K562 (cell line): ENCODE results near the gene MTHFD2. TPM values are rescaled to one million over a fixed set of nuclear protein-coding genes. Genes with fewer than 3 reads are reported as not detected.

Experiments
- ARID1B ChIP-seq: fragments of 450-650 bp; IDR thresholded peaks from 2 replicates; pipeline ENCODE4 v1.6.1; 2016; ENCODE audit warnings: antibody characterized with exemption, mild to moderate bottlenecking, inconsistent platforms
- E2F4 ChIP-seq: sonication (generic); formaldehyde crosslinking; IDR thresholded peaks from 2 replicates; pipeline ENCODE4 v1.8.0; 2022; ENCODE audit warnings: mild to moderate bottlenecking, low read depth, missing genetic modification reagents
- MTA3 ChIP-seq: fragments of 450-650 bp; formaldehyde crosslinking; IDR thresholded peaks from 2 replicates; pipeline ENCODE4 v1.6.1; 2017; ENCODE audit warnings: mild to moderate bottlenecking, borderline replicate concordance
- NFYB ChIP-seq: IDR thresholded peaks from 2 replicates; pipeline ENCODE4 v1.6.1; 2011; ENCODE audit warnings: mild to moderate bottlenecking, moderate library complexity; ENCODE audit not compliant: insufficient read length; ENCODE audit errors: extremely low read depth
- PBX2 ChIP-seq, 2 experiments: IDR thresholded peaks in 1 of 2; conservative IDR thresholded peaks in 1 of 2; 2 replicates each; pipeline ENCODE4 v1.6.1; 2016; ENCODE audit warnings: low read depth in 2 of 2, mild to moderate bottlenecking in 1 of 2, missing compliant biosample characterization in 1 of 2, missing genetic modification characterization in 1 of 2, moderate library complexity in 1 of 2
- SRSF9 ChIP-seq: fragments of 200-400 bp; formaldehyde crosslinking; IDR thresholded peaks from 2 replicates; pipeline ENCODE4 v1.6.1; 2017; ENCODE audit warnings: low read depth, low read length, borderline replicate concordance
- ZBTB17 ChIP-seq: fragments of 450-650 bp; formaldehyde crosslinking; IDR thresholded peaks from 2 replicates; pipeline ENCODE4 v1.4.0; 2020; ENCODE audit warnings: mild to moderate bottlenecking
- ZBTB9 ChIP-seq: fragments of 450-650 bp; formaldehyde crosslinking; IDR thresholded peaks from 2 replicates; pipeline ENCODE4 v1.4.0; 2020; ENCODE audit warnings: mild to moderate bottlenecking, moderate library complexity
- ZNF224 ChIP-seq: sonication (generic); formaldehyde crosslinking; IDR thresholded peaks from 2 replicates; pipeline ENCODE4 v1.8.0; 2022; ENCODE audit warnings: mild to moderate bottlenecking, missing genetic modification reagents
- polyA plus RNA-seq, 8 experiments: library from polyadenylated mRNA; depleted of rRNA in 4 of 8; stranded (reverse) in 5 of 8; unstranded in 3 of 8; fragments of >200 nt; fragmentation: Nextera tagmentation in 2 of 8; fragmentation: Illumina TruSeq in 1 of 8; extraction: Ambion mirVana in 2 of 8; extraction: Trizol in 1 of 8; gene quantifications; 2 replicates each; pipeline versions ENCODE4 v1.2.1 to v1.2.3, GENCODE V29; 2011 to 2014; ENCODE audit warnings: inconsistent platforms in 1 of 8, missing spikeins in 1 of 8
- total RNA-seq, 7 experiments: library from RNA; depleted of rRNA in 6 of 7; stranded (reverse); fragments of >200 nt in 6 of 7; fragmentation: Illumina TruSeq in 2 of 7; extraction: Trizol in 2 of 7; gene quantifications; 2 replicates each; pipeline versions ENCODE4 v1.2.1 to v1.2.3, GENCODE V29; 2011 to 2021; ENCODE audit warnings: low replicate concordance in 1 of 7
- TF ChIP-seq, protein P1 (sequence below), 2 experiments: IDR thresholded peaks; 2 replicates each; pipeline ENCODE4 v1.6.1; 2011; ENCODE audit warnings: borderline replicate concordance in 1 of 2, control low read depth in 1 of 2, low read depth in 1 of 2, low read length in 1 of 2, mild to moderate bottlenecking in 1 of 2, mixed read lengths in 1 of 2, moderate library complexity in 1 of 2; ENCODE audit not compliant: insufficient read depth in 1 of 2, insufficient read length in 1 of 2, poor library complexity in 1 of 2, severe bottlenecking in 1 of 2; ENCODE audit errors: extremely low read depth in 1 of 2
- TF ChIP-seq, protein P2 (sequence below): fragments of 200-400 bp; formaldehyde crosslinking; IDR thresholded peaks from 2 replicates; pipeline ENCODE4 v1.6.1; 2017; ENCODE audit warnings: mild to moderate bottlenecking, low read depth, low read length, moderate library complexity
- TF ChIP-seq, protein P3 (sequence below), 2 experiments: fragments of 450-650 bp; conservative IDR thresholded peaks; 2 replicates each; pipeline ENCODE4 v1.6.1; 2017; ENCODE audit warnings: mild to moderate bottlenecking in 2 of 2, moderate library complexity in 2 of 2

Gene MTHFD2
- total and polyA plus RNA-seq, 9 of the 15 experiments (the other 6 are each of a cell fraction or from before 2014, with no cell fraction given), result 113 to 520 (median 234) TPM

- TF ChIP-seq, protein P1, sequence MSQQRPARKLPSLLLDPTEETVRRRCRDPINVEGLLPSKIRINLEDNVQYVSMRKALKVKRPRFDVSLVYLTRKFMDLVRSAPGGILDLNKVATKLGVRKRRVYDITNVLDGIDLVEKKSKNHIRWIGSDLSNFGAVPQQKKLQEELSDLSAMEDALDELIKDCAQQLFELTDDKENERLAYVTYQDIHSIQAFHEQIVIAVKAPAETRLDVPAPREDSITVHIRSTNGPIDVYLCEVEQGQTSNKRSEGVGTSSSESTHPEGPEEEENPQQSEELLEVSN (IDR thresholded peaks at IDR 0.05; ENCODE audit: borderline replicate concordance in 1 of 2, extremely low read depth in 1 of 2, insufficient read depth in 1 of 2, insufficient read length in 1 of 2, low read depth in 1 of 2, low read length in 1 of 2, poor library complexity in 1 of 2, severe bottlenecking in 1 of 2), result peak; percentile 99
- TF ChIP-seq ZBTB17 (CRISPR knock-in tag) (no peak; the same call in none of the 2 replicates), E2F4 (CRISPR knock-in tag) (peak; percentile 87; the same call in 1 of the 2 replicates), ARID1B (0 out of 2 replicates have a peak, but pooled peaks have one; percentile 7), ZBTB9 (CRISPR knock-in tag) (peak; percentile 66; the same call in 1 of the 2 replicates), NFYB (peak; percentile 89), SRSF9 (no peak), PBX2 (CRISPR knock-in tag; IDR thresholded peaks at IDR 0.05; ENCODE audit: low read depth) (no peak), PBX2 (tag; conservative IDR thresholded peaks at IDR 0.05; ENCODE audit: low read depth) (peak; percentile 91), MTA3 (peak; percentile 98), ZNF224 (CRISPR knock-in tag) (no peak)
- TF ChIP-seq, protein P2, sequence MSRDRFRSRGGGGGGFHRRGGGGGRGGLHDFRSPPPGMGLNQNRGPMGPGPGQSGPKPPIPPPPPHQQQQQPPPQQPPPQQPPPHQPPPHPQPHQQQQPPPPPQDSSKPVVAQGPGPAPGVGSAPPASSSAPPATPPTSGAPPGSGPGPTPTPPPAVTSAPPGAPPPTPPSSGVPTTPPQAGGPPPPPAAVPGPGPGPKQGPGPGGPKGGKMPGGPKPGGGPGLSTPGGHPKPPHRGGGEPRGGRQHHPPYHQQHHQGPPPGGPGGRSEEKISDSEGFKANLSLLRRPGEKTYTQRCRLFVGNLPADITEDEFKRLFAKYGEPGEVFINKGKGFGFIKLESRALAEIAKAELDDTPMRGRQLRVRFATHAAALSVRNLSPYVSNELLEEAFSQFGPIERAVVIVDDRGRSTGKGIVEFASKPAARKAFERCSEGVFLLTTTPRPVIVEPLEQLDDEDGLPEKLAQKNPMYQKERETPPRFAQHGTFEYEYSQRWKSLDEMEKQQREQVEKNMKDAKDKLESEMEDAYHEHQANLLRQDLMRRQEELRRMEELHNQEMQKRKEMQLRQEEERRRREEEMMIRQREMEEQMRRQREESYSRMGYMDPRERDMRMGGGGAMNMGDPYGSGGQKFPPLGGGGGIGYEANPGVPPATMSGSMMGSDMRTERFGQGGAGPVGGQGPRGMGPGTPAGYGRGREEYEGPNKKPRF, result no peak
- TF ChIP-seq, protein P3, sequence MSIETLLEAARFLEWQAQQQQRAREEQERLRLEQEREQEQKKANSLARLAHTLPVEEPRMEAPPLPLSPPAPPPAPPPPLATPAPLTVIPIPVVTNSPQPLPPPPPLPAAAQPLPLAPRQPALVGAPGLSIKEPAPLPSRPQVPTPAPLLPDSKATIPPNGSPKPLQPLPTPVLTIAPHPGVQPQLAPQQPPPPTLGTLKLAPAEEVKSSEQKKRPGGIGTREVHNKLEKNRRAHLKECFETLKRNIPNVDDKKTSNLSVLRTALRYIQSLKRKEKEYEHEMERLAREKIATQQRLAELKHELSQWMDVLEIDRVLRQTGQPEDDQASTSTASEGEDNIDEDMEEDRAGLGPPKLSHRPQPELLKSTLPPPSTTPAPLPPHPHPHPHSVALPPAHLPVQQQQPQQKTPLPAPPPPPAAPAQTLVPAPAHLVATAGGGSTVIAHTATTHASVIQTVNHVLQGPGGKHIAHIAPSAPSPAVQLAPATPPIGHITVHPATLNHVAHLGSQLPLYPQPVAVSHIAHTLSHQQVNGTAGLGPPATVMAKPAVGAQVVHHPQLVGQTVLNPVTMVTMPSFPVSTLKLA (conservative IDR thresholded peaks at IDR 0.05), result peak; percentile 97 to 98
Measured at GRCh38 chr2:74198461-74199274, at the start of gene MTHFD2 (continued).
